ENCODE results near the gene MEX3D. TPM values are rescaled to one million over a fixed set of nuclear protein-coding genes. Genes with fewer than 3 reads are reported as not detected.

MEX3D gene
- total and polyA plus RNA-seq, 12 donors, result 1.8 to 9.4 (median 7.6) TPM

DNA sequence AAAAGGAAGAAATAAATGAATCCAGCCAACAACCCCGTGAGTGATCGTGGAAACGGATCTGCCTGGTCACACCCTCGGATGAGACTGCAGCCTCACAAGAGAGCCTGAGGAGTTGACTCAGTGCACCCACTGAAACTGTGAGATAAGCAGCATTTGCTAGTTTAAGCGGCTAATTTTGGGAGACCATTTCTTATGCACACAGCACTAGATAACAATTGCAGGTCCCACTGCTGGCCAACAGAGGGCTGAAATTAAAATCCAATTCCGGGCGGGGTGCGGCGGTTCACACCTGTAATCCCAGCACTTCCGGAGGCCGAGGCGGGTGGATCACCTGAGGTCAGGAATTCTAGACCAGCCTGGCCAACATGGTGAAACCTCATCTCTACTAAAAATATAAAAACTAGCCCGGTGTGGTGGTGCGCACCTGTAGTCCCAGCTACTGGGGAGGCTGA lies 33.5 kb upstream of the MEX3D start:
- no peaks in the 10 kb centered on the region for H3K27me3 ChIP-seq
- peaks cover 0 to 47% (median 26%) of the 10 kb centered on the region in 9 donors for H3K36me3 ChIP-seq
- no peak for ATAC-seq
- WGBS, 2 donors, result 93 to 95% methylated on average over 14 of the region's 14 CpGs
- H3K4me3 ChIP-seq, result no peak overlapping the region
- TF ChIP-seq, protein P1, sequence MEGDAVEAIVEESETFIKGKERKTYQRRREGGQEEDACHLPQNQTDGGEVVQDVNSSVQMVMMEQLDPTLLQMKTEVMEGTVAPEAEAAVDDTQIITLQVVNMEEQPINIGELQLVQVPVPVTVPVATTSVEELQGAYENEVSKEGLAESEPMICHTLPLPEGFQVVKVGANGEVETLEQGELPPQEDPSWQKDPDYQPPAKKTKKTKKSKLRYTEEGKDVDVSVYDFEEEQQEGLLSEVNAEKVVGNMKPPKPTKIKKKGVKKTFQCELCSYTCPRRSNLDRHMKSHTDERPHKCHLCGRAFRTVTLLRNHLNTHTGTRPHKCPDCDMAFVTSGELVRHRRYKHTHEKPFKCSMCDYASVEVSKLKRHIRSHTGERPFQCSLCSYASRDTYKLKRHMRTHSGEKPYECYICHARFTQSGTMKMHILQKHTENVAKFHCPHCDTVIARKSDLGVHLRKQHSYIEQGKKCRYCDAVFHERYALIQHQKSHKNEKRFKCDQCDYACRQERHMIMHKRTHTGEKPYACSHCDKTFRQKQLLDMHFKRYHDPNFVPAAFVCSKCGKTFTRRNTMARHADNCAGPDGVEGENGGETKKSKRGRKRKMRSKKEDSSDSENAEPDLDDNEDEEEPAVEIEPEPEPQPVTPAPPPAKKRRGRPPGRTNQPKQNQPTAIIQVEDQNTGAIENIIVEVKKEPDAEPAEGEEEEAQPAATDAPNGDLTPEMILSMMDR (IDR thresholded peaks at IDR 0.05), result no peak
- no peaks in the 10 kb centered on the region for H3K9me3 ChIP-seq
- no peak overlapping the region for H3K27ac ChIP-seq
- intact Hi-C loops (cut with DNase I), result loop anchor here in 2 of 10 donors (10.0 kb wide), 2 partner anchors 53 to 163 kb away; partner anchors contain the start of gene TCF3 (in 1 of the 2)
- H3K4me1 ChIP-seq, result peaks cover 12 to 37% (median 32%) of the 10 kb centered on the region in 9 donors
- DNase-seq, result no peak

DNA sequence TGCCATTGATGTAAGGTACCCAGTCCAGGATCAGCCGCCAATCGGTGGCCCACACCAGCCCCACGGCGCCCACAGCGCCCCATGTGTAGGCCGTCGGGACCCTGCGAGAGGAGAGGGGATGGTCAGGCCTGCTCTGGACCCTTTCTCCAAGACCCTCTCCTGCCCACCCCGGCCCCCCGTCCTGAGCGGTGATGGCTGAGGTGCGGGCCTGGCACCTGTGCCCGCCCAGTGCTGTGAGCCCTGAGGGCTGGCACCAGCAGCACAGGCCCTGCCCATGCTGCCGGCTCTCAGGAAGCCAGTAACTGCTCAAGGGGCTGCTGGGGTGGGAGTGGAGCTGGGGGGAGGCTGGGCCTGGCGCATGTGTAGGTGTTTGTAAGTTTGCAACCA lies 31.3 kb upstream of the MEX3D start:
- TF ChIP-seq, protein P1 (IDR thresholded peaks at IDR 0.05), result no peak
- intact Hi-C loops (cut with DNase I), result no loop called here
- Histone ChIP-seq H3K27ac (no peak overlapping the region), H3K36me3 (peaks cover 0 to 69% (median 40%) of the 10 kb centered on the region in 9 donors), H3K4me1 (peaks cover 12 to 27% (median 20%) of the 10 kb centered on the region in 9 donors), H3K4me3 (no peak overlapping the region), H3K9me3 (no peaks in the 10 kb centered on the region), H3K27me3 (no peaks in the 10 kb centered on the region)
- DNase-seq (no peak), ATAC-seq (peak in 4 of 8 donors; percentile 3 to 25 (median 6))
- 92 to 94% methylated on average over 15 of the region's 15 CpGs for WGBS, 2 donors

DNA sequence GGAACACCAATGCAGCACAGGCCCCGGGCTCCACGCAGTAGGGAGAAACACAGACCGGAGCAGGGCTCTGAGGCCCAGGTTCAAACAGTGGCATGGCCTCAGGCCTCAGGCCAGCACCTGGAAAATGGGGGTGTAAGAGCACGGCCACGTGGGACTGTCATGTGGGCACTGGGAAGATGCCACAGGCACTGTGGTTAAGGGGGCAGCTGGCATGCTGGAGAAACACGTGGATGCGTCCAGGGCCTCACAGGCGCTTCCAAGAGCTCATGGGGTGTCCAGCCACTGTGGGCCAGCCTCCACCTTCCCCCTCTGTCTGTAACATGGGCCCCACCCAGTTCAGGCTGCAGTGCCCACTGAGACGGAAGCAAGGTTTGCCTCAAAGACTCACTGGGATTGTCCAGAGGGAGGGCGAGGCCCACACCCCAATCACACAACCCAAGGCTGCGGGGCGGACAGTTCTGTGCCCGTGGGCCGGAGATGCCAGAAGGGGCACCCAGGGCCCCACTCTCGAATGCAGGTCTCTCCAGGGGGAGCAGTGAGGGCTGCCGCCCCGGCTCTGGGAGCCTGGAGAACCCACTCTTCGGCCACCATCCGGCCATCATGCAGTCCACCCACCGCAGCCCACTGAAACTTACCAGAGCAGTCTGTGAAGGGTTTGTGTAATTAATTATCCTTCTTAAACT lies 30.8 kb upstream of the MEX3D start:
- peaks cover 7 to 22% (median 15%) of the 10 kb centered on the region in 9 donors for H3K4me1 ChIP-seq
- TF ChIP-seq, protein P1 (IDR thresholded peaks at IDR 0.05), result no peak
- 90 to 92% methylated on average over 20 of the region's 20 CpGs for WGBS, 2 donors
- no peak overlapping the region for H3K27ac ChIP-seq
- H3K27me3 ChIP-seq, result no peaks in the 10 kb centered on the region
- peaks cover 0 to 73% (median 40%) of the 10 kb centered on the region in 9 donors for H3K36me3 ChIP-seq
- ATAC-seq (peak in 2 of 8 donors; percentile 5 to 12), DNase-seq (no peak)
- no peak overlapping the region for H3K4me3 ChIP-seq
- no peaks in the 10 kb centered on the region for H3K9me3 ChIP-seq
- intact Hi-C loops (cut with DNase I), result no loop called here

DNA sequence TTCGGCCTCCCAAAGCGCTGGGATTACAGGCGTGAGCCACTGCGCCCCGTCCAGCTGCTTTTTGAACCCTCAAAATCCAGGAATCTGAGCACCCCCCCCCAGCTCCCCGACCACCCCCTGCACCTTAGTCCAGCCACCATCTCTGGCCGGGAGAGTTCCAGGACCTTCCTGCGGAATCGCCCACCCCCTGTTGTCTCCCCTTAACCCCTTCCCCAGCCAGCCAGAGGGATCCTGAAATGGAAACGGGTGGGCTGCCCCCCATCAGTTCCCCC lies 25.3 kb upstream of the MEX3D start:
- Histone ChIP-seq H3K9me3 (no peaks in the 10 kb centered on the region), H3K36me3 (peaks cover 0 to 48% (median 31%) of the 10 kb centered on the region in 9 donors), H3K27me3 (no peaks in the 10 kb centered on the region), H3K4me3 (peak overlapping the region in 9 of 10 donors; percentile 36 to 88 (median 60)), H3K4me1 (peaks cover 4 to 29% (median 26%) of the 10 kb centered on the region in 9 donors), H3K27ac (peak overlapping the region in 8 of 10 donors; percentile 73 to 99 (median 88))
- 53 to 55% methylated on average over 10 of the region's 10 CpGs for WGBS, 2 donors
- ATAC-seq, result peak in 1 of 8 donors; percentile 5
- intact Hi-C loops (cut with DNase I), result loop anchor here in 1 of 10 donors (1.0 kb wide), 1 partner anchor 12 kb away; the partner anchor contains the start of gene UQCR11
- TF ChIP-seq, protein P1 (IDR thresholded peaks at IDR 0.05), result no peak
- no peak for DNase-seq

Measured in heart right ventricle (tissue), 16 donors.